NCI-H526 treated with DMSO at 0.1 percent for 48 hours (cell line): Measurements from ENCODE around the gene USP16.
A peak's percentile ranks its signal among the peaks of the same experiment; 100 is the strongest.
"Not testable (repeated sequence)": the region's sequence is repeated elsewhere in the genome, so short reads cannot be mapped to it uniquely, and the experiment has no call there.

Source experiments
- DNase-seq: peaks from one replicate; lab custom pipeline; 2025; lab: John Stamatoyannopoulos, UW

The USP16 gene

GRCh38 chr21:29024474-29025327 lies at the start of gene USP16:
TSS of gene USP16 (plus strand) at chr21:29024668. CDS start at chr21:29027914, 3,246 bp downstream.
- DNase-seq: peak; percentile 91

GRCh38 chr21:28975397-28975796 lies 49.1 kb upstream of the USP16 start:
- peak; percentile 18 for DNase-seq

- no peak for DNase-seq
Measured at GRCh38 chr21:28979092-28979491, 45.4 kb upstream of the USP16 start.

- DNase-seq: no peak
Measured at GRCh38 chr21:28982637-28983036, 41.8 kb upstream of the USP16 start.

- no peak for DNase-seq
Measured at GRCh38 chr21:28986677-28987076, 37.8 kb upstream of the USP16 start.

- not testable (repeated sequence) for DNase-seq
Measured at GRCh38 chr21:28988146-28988545, 36.3 kb upstream of the USP16 start.

GRCh38 chr21:28991861-28992525 lies 32.5 kb upstream of the USP16 start:
- no peak for DNase-seq

GRCh38 chr21:28992526-28993292 lies 31.8 kb upstream of the USP16 start, which contains the start of gene LTN1:
TSS of gene LTN1 (minus strand) at chr21:28992877. CDS start at chr21:28992805, 72 bp downstream.
- DNase-seq: peak; percentile 93

GRCh38 chr21:28993293-28993629 lies 31.2 kb upstream of the USP16 start:
- DNase-seq: no peak

GRCh38 chr21:29002442-29003144 lies 21.9 kb upstream of the USP16 start:
- DNase-seq: peak; percentile 73

- DNase-seq: no peak
Measured at GRCh38 chr21:29005696-29006095, 18.8 kb upstream of the USP16 start.

- no peak for DNase-seq
Measured at GRCh38 chr21:29007135-29007534, 17.3 kb upstream of the USP16 start.

GRCh38 chr21:29007810-29008209 lies 16.7 kb upstream of the USP16 start:
- DNase-seq: no peak

- DNase-seq: no peak
Measured at GRCh38 chr21:29008367-29008766, 16.1 kb upstream of the USP16 start.

GRCh38 chr21:29011236-29011635 lies 13.2 kb upstream of the USP16 start:
- DNase-seq: not testable (repeated sequence)

GRCh38 chr21:29017639-29018237 lies 6.7 kb upstream of the USP16 start:
- no peak for DNase-seq

GRCh38 chr21:29018540-29018939 lies 5.9 kb upstream of the USP16 start:
- no peak for DNase-seq

GRCh38 chr21:29022166-29022565 lies 2.3 kb upstream of the USP16 start:
- no peak for DNase-seq

- no peak for DNase-seq
Measured at GRCh38 chr21:29025328-29025713, 853 bp downstream of the USP16 start.

- no peak for DNase-seq
Measured at GRCh38 chr21:29029524-29029923, 5.1 kb downstream of the USP16 start.

- DNase-seq: no peak
Measured at GRCh38 chr21:29030909-29031308, 6.4 kb downstream of the USP16 start.

- DNase-seq: no peak
Measured at GRCh38 chr21:29033301-29033700, 8.8 kb downstream of the USP16 start.
